GM23338 (cell line): Measurements from ENCODE around the gene KPNA4. TPM values are rescaled to one million over a fixed set of nuclear protein-coding genes. Genes with fewer than 3 reads are reported as not detected.

Source experiments
- ATAC-seq: fragments of 200-7000 bp; cut with Tn5 transposase; 3 replicates; pipeline ENCODE4 v1.9.1; 2020
- DNase-seq: peaks from one replicate; pipeline ENCODE4 v3.0.0-alpha.2; 2015; ENCODE audit warnings: low spot score
- H2AFZ ChIP-seq: fragments of 200-600 bp; sonication (generic); 2 replicates; pipeline ENCODE4 v1.8.0; 2016; ENCODE audit warnings: antibody characterized with exemption, mild to moderate bottlenecking, moderate library complexity
- H3F3A ChIP-seq: fragments of 200-600 bp; sonication (generic); replicated peaks from 2 replicates; pipeline ENCODE4 v1.8.0; 2017; ENCODE audit warnings: antibody characterized with exemption, mixed run types, low read depth
- H3K27ac ChIP-seq: fragments of 200-600 bp; sonication (generic); 2 replicates; pipeline ENCODE4 v1.6.1; 2016; ENCODE audit warnings: low read depth
- H3K27me3 ChIP-seq: fragments of 200-600 bp; sonication (generic); 2 replicates; pipeline ENCODE4 v1.8.0; 2016; ENCODE audit warnings: mild to moderate bottlenecking, mixed run types, moderate library complexity; ENCODE audit not compliant: insufficient read depth
- H3K36me3 ChIP-seq: fragments of 200-600 bp; sonication (generic); 2 replicates; pipeline ENCODE4 v1.8.0; 2016; ENCODE audit warnings: mild to moderate bottlenecking; ENCODE audit not compliant: insufficient read depth
- H3K4me1 ChIP-seq: fragments of 200-600 bp; sonication (generic); 2 replicates; pipeline ENCODE4 v1.8.0; 2016; ENCODE audit warnings: mild to moderate bottlenecking, moderate library complexity; ENCODE audit not compliant: insufficient read depth
- H3K4me2 ChIP-seq: fragments of 200-600 bp; sonication (generic); 2 replicates; pipeline ENCODE4 v1.7.1; 2017; ENCODE audit warnings: mixed run types
- H3K4me3 ChIP-seq: fragments of 200-600 bp; sonication (generic); 2 replicates; pipeline ENCODE4 v1.6.1; 2016; ENCODE audit warnings: mixed run types
- H3K79me2 ChIP-seq: fragments of 200-600 bp; sonication (generic); replicated peaks from 2 replicates; pipeline ENCODE4 v1.8.0; 2017; ENCODE audit warnings: mild to moderate bottlenecking; ENCODE audit not compliant: insufficient read depth
- H3K9me2 ChIP-seq: fragments of 200-600 bp; sonication (generic); 2 replicates; pipeline ENCODE4 v1.8.0; 2017; ENCODE audit not compliant: insufficient read depth
- H4K20me1 ChIP-seq: fragments of 200-600 bp; sonication (generic); replicated peaks from 2 replicates; pipeline ENCODE4 v1.8.0; 2017; ENCODE audit warnings: mild to moderate bottlenecking; ENCODE audit not compliant: insufficient read depth
- H3K27ac Mint-ChIP-seq: 2 replicates; pipeline ENCODE4 v1.8.0; 2020; ENCODE audit warnings: inconsistent platforms, mild to moderate bottlenecking, moderate library complexity, mixed read lengths
- H3K27me3 Mint-ChIP-seq: 3 replicates; pipeline ENCODE4 v1.8.0; 2022; ENCODE audit warnings: low read depth, mild to moderate bottlenecking, moderate library complexity, mixed read lengths, inconsistent platforms; ENCODE audit not compliant: insufficient read depth, poor library complexity
- H3K36me3 Mint-ChIP-seq: 3 replicates; pipeline ENCODE4 v1.8.0; 2021; ENCODE audit warnings: low read depth, mild to moderate bottlenecking, inconsistent platforms, moderate library complexity, mixed read lengths
- H3K4me1 Mint-ChIP-seq: 3 replicates; pipeline ENCODE4 v1.8.0; 2020; ENCODE audit warnings: mild to moderate bottlenecking, inconsistent platforms, mixed read lengths
- H3K4me3 Mint-ChIP-seq: 3 replicates; pipeline ENCODE4 v1.8.0; 2021; ENCODE audit warnings: moderate library complexity, mild to moderate bottlenecking, inconsistent platforms, mixed read lengths
- H3K9me3 Mint-ChIP-seq: 3 replicates; pipeline ENCODE4 v1.8.0; 2020; ENCODE audit warnings: moderate library complexity, mild to moderate bottlenecking, inconsistent platforms, mixed read lengths
- CREB1 ChIP-seq: fragments of 250-450 bp; sonication (Bioruptor Pico); IDR thresholded peaks from 2 replicates; pipeline ENCODE4 v1.5.0; 2020; ENCODE audit warnings: low read depth, mild to moderate bottlenecking, moderate library complexity
- EZH2phosphoT487 ChIP-seq: fragments of 200-600 bp; sonication (generic); IDR thresholded peaks from one replicate; pipeline ENCODE4 v1.8.1; 2018; ENCODE audit warnings: antibody characterized with exemption; ENCODE audit not compliant: unreplicated experiment
- JUNB ChIP-seq: IDR thresholded peaks from one replicate; pipeline ENCODE4 v1.6.1; 2016; ENCODE audit warnings: antibody characterized with exemption; ENCODE audit not compliant: unreplicated experiment
- NANOG ChIP-seq: IDR thresholded peaks from 2 replicates; pipeline ENCODE4 v1.6.1; 2016; ENCODE audit warnings: antibody characterized with exemption, borderline replicate concordance
- STAT1 ChIP-seq: IDR thresholded peaks from one replicate; pipeline ENCODE4 v1.6.1; 2016; ENCODE audit warnings: antibody characterized with exemption; ENCODE audit not compliant: unreplicated experiment
- ZNF114 ChIP-seq: fragments of 250-450 bp; sonication (Bioruptor Pico); IDR thresholded peaks from 2 replicates; pipeline ENCODE4 v1.5.0; 2020; ENCODE audit warnings: mild to moderate bottlenecking, moderate library complexity
- ZNF331 ChIP-seq: fragments of 250-450 bp; sonication (Bioruptor Pico); IDR thresholded peaks from 2 replicates; pipeline ENCODE4 v1.5.0; 2020; ENCODE audit warnings: low read depth, mild to moderate bottlenecking, moderate library complexity
- polyA plus RNA-seq: library from polyadenylated mRNA; unstranded; fragments of >200 nt; fragmentation: Nextera tagmentation; extraction: Ambion mirVana; gene quantifications from 2 replicates; pipeline ENCODE4 v1.2.1, GENCODE V29; 2016
- total RNA-seq: library from RNA; depleted of rRNA; stranded (reverse); fragments of >200 nt; shearing (Covaris generic); gene quantifications from 2 replicates; pipeline ENCODE4 v1.2.3, GENCODE V29; 2014
- TF ChIP-seq, protein P1 (sequence below): IDR thresholded peaks from 2 replicates; pipeline ENCODE4 v1.6.1; 2016; ENCODE audit warnings: antibody characterized with exemption
- TF ChIP-seq, protein P2 (sequence below), 2 experiments: fragments of 200-600 bp in 1 of 2; sonication (generic) in 1 of 2; conservative IDR thresholded peaks; 2 replicates each; pipeline versions ENCODE4 v1.5.1 to v1.6.1; 2016 to 2017; ENCODE audit warnings: antibody characterized with exemption in 2 of 2, low read depth in 2 of 2, mild to moderate bottlenecking in 2 of 2, moderate library complexity in 1 of 2
- TF ChIP-seq, protein P3 (sequence below): fragments of 250-450 bp; sonication (Bioruptor Pico); IDR thresholded peaks from 2 replicates; pipeline ENCODE4 v1.5.0; 2020; ENCODE audit warnings: mild to moderate bottlenecking, moderate library complexity

KPNA4 gene
- total and polyA plus RNA-seq, 2 experiments from 2014 or later: 17.8 to 36.2 TPM

DNA sequence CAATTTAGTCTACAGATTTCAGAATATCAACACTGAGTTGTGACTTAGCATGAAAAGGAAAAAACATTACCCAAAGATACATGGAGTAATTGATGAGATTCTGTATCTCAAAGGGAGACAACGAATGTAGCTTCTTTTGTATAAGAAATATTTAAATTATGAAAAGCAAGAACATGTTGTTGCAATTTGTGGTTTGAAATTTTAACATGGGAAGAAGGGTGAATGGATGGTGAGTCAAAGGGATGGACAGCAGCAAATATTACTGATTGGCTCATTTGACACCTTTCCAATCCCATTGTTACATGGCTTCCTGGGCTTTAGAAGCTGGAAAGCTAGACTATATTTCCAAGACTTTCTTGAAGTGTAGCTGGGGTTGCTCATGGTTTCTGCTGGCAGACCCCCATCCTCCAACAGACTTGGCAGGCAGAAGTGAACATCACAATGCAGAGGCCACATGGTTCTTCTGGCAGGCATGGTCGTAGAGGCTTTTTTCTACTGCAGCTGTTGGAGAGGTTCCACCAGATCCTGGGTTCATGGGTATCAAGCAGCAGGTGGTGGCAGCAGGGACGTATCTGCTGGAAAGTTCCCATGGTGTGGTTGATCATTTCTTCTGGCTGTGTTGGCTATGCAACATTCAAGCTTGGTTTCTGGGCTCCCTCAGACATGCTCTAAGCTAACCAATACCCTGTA is 47.2 kb upstream of the KPNA4 start:
- no peaks in the 10 kb centered on the region for H4K20me1 ChIP-seq
- H3K36me3 ChIP-seq: no peaks in the 10 kb centered on the region
- no peaks in the 10 kb centered on the region for H3K27me3 ChIP-seq
- no peak overlapping the region for H3K27ac ChIP-seq
- no peaks in the 10 kb centered on the region for H3K4me1 ChIP-seq
- DNase-seq (no peak), ATAC-seq (no peak)
- no peak overlapping the region for H3K4me2 ChIP-seq
- no peak overlapping the region for H3K4me3 ChIP-seq
- H3K4me1 Mint-ChIP-seq: no peaks in the 10 kb centered on the region
- no peak overlapping the region for H3K27ac Mint-ChIP-seq
- no peaks in the 10 kb centered on the region for H3K79me2 ChIP-seq
- no peak overlapping the region for H2AFZ ChIP-seq
- TF ChIP-seq ZNF114 (CRISPR knock-in tag) (no peak), JUNB (no peak), ZNF331 (CRISPR knock-in tag) (no peak), CREB1 (CRISPR knock-in tag) (no peak), STAT1 (no peak), NANOG (no peak), EZH2phosphoT487 (no peak)
- TF ChIP-seq, protein P1, sequence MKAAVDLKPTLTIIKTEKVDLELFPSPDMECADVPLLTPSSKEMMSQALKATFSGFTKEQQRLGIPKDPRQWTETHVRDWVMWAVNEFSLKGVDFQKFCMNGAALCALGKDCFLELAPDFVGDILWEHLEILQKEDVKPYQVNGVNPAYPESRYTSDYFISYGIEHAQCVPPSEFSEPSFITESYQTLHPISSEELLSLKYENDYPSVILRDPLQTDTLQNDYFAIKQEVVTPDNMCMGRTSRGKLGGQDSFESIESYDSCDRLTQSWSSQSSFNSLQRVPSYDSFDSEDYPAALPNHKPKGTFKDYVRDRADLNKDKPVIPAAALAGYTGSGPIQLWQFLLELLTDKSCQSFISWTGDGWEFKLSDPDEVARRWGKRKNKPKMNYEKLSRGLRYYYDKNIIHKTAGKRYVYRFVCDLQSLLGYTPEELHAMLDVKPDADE: no peak
- TF ChIP-seq, protein P2, sequence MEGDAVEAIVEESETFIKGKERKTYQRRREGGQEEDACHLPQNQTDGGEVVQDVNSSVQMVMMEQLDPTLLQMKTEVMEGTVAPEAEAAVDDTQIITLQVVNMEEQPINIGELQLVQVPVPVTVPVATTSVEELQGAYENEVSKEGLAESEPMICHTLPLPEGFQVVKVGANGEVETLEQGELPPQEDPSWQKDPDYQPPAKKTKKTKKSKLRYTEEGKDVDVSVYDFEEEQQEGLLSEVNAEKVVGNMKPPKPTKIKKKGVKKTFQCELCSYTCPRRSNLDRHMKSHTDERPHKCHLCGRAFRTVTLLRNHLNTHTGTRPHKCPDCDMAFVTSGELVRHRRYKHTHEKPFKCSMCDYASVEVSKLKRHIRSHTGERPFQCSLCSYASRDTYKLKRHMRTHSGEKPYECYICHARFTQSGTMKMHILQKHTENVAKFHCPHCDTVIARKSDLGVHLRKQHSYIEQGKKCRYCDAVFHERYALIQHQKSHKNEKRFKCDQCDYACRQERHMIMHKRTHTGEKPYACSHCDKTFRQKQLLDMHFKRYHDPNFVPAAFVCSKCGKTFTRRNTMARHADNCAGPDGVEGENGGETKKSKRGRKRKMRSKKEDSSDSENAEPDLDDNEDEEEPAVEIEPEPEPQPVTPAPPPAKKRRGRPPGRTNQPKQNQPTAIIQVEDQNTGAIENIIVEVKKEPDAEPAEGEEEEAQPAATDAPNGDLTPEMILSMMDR (conservative IDR thresholded peaks at IDR 0.05; ENCODE audit: low read depth in 2 of 2): no peak
- TF ChIP-seq, protein P3, sequence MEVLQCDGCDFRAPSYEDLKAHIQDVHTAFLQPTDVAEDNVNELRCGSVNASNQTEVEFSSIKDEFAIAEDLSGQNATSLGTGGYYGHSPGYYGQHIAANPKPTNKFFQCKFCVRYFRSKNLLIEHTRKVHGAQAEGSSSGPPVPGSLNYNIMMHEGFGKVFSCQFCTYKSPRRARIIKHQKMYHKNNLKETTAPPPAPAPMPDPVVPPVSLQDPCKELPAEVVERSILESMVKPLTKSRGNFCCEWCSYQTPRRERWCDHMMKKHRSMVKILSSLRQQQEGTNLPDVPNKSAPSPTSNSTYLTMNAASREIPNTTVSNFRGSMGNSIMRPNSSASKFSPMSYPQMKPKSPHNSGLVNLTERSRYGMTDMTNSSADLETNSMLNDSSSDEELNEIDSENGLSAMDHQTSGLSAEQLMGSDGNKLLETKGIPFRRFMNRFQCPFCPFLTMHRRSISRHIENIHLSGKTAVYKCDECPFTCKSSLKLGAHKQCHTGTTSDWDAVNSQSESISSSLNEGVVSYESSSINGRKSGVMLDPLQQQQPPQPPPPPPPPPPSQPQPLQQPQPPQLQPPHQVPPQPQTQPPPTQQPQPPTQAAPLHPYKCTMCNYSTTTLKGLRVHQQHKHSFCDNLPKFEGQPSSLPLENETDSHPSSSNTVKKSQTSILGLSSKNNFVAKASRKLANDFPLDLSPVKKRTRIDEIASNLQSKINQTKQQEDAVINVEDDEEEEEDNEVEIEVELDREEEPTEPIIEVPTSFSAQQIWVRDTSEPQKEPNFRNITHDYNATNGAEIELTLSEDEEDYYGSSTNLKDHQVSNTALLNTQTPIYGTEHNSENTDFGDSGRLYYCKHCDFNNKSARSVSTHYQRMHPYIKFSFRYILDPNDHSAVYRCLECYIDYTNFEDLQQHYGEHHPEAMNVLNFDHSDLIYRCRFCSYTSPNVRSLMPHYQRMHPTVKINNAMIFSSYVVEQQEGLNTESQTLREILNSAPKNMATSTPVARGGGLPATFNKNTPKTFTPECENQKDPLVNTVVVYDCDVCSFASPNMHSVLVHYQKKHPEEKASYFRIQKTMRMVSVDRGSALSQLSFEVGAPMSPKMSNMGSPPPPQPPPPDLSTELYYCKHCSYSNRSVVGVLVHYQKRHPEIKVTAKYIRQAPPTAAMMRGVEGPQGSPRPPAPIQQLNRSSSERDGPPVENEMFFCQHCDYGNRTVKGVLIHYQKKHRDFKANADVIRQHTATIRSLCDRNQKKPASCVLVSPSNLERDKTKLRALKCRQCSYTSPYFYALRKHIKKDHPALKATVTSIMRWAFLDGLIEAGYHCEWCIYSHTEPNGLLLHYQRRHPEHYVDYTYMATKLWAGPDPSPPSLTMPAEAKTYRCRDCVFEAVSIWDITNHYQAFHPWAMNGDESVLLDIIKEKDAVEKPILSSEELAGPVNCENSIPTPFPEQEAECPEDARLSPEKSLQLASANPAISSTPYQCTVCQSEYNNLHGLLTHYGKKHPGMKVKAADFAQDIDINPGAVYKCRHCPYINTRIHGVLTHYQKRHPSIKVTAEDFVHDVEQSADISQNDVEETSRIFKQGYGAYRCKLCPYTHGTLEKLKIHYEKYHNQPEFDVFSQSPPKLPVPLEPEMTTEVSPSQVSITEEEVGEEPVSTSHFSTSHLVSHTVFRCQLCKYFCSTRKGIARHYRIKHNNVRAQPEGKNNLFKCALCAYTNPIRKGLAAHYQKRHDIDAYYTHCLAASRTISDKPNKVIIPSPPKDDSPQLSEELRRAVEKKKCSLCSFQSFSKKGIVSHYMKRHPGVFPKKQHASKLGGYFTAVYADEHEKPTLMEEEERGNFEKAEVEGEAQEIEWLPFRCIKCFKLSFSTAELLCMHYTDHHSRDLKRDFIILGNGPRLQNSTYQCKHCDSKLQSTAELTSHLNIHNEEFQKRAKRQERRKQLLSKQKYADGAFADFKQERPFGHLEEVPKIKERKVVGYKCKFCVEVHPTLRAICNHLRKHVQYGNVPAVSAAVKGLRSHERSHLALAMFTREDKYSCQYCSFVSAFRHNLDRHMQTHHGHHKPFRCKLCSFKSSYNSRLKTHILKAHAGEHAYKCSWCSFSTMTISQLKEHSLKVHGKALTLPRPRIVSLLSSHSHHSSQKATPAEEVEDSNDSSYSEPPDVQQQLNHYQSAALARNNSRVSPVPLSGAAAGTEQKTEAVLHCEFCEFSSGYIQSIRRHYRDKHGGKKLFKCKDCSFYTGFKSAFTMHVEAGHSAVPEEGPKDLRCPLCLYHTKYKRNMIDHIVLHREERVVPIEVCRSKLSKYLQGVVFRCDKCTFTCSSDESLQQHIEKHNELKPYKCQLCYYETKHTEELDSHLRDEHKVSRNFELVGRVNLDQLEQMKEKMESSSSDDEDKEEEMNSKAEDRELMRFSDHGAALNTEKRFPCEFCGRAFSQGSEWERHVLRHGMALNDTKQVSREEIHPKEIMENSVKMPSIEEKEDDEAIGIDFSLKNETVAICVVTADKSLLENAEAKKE (CRISPR knock-in tag): no peak
- no peaks in the 10 kb centered on the region for H3K27me3 Mint-ChIP-seq
- no peak overlapping the region for H3K4me3 Mint-ChIP-seq
- H3K9me2 ChIP-seq: no peaks in the 10 kb centered on the region
- H3K36me3 Mint-ChIP-seq: no peaks in the 10 kb centered on the region
- H3F3A ChIP-seq: no peaks in the 10 kb centered on the region
- no peaks in the 10 kb centered on the region for H3K9me3 Mint-ChIP-seq
